Common myeloid progenitor, CD34-positive (primary cell): ENCODE results near the gene GLYR1. TPM values are rescaled to one million over a fixed set of nuclear protein-coding genes. Genes with fewer than 3 reads are reported as not detected.
"Not testable (repeated sequence)": the region's sequence is repeated elsewhere in the genome, so short reads cannot be mapped to it uniquely, and the experiment has no call there.

Experiments
- CTCF ChIA-PET: fragments of 350-600 bp; sonication (Branson Sonifier 250); formaldehyde crosslinking; loops from one replicate; lab custom pipeline; 2021; ENCODE audit warnings: antibody characterized with exemption; lab: Charles Lee
- POLR2A ChIA-PET: fragments of 350-600 bp; sonication (Branson Sonifier 250); formaldehyde crosslinking; loops from one replicate; lab custom pipeline; 2021; ENCODE audit warnings: antibody characterized with exemption; lab: Charles Lee
- DNase-seq, 3 donors: peaks; one replicate each; pipeline versions ENCODE4 v3.0.0 to v3.0.0-alpha.2; 2013
- H3K27ac ChIP-seq, 2 experiments: 1 replicate in 1 of 2; 2 replicates in 1 of 2; pipeline ENCODE4 v1.7.0; 2013; ENCODE audit warnings: inconsistent platforms in 2 of 2, low read length in 2 of 2, mild to moderate bottlenecking in 2 of 2, low read depth in 1 of 2, moderate library complexity in 1 of 2; ENCODE audit not compliant: severe bottlenecking in 2 of 2, insufficient read depth in 1 of 2, poor library complexity in 1 of 2
- H3K27me3 ChIP-seq, 5 experiments: replicated peaks in 2 of 5; 1 replicate in 3 of 5; 2 replicates in 2 of 5; pipeline versions ENCODE4 v1.6.1 to v1.7.0; 2013; ENCODE audit warnings: low read length in 4 of 5, mild to moderate bottlenecking in 2 of 5, moderate library complexity in 2 of 5, inconsistent platforms in 1 of 5; ENCODE audit not compliant: insufficient read depth in 5 of 5, control insufficient read depth in 4 of 5
- H3K36me3 ChIP-seq, 4 experiments: 1 replicate in 2 of 4; 2 replicates in 2 of 4; pipeline versions ENCODE4 v1.6.1 to v1.7.0; 2013; ENCODE audit warnings: low read length in 3 of 4, control low read depth in 1 of 4, mild to moderate bottlenecking in 1 of 4; ENCODE audit not compliant: control insufficient read depth in 4 of 4, insufficient read depth in 4 of 4
- H3K4me1 ChIP-seq, 4 experiments: 1 replicate in 3 of 4; 2 replicates in 1 of 4; pipeline versions ENCODE4 v1.6.1 to v1.7.1; 2013; ENCODE audit warnings: low read length in 3 of 4, mild to moderate bottlenecking in 3 of 4, control low read depth in 1 of 4, inconsistent platforms in 1 of 4, moderate library complexity in 1 of 4; ENCODE audit not compliant: control insufficient read depth in 4 of 4, insufficient read depth in 4 of 4; ENCODE audit errors: control extremely low read depth in 1 of 4
- H3K4me3 ChIP-seq, 7 experiments: 1 replicate in 4 of 7; 2 replicates in 3 of 7; pipeline versions ENCODE4 v1.5.1 to v1.7.0; 2013; ENCODE audit warnings: mild to moderate bottlenecking in 7 of 7, low read length in 6 of 7, moderate library complexity in 6 of 7, inconsistent platforms in 2 of 7, low read depth in 2 of 7, control low read depth in 1 of 7; ENCODE audit not compliant: insufficient read depth in 4 of 7, control insufficient read depth in 1 of 7; ENCODE audit errors: extremely low read depth in 1 of 7
- H3K9me3 ChIP-seq, 5 experiments: 1 replicate in 4 of 5; 2 replicates in 1 of 5; pipeline versions ENCODE4 v1.6.1 to v1.7.1; 2013; ENCODE audit warnings: low read length in 4 of 5, mild to moderate bottlenecking in 2 of 5, inconsistent platforms in 1 of 5, low read depth in 1 of 5, moderate library complexity in 1 of 5; ENCODE audit not compliant: control insufficient read depth in 4 of 5, insufficient read depth in 2 of 5; ENCODE audit errors: control extremely low read depth in 1 of 5
- WGBS: methylation state at CpG from one replicate; pipeline ENCODE4 v1.1.5; 2013; ENCODE audit not compliant: insufficient coverage; 5-methylcytosine and 5-hydroxymethylcytosine counted together
- polyA plus RNA-seq: library from polyadenylated mRNA; unstranded; fragments of 120-200 nt; gene quantifications from one replicate; pipeline ENCODE4 v1.2.1, GENCODE V29; 2013

GLYR1 gene
- polyA plus RNA-seq: 50.5 TPM

DNA sequence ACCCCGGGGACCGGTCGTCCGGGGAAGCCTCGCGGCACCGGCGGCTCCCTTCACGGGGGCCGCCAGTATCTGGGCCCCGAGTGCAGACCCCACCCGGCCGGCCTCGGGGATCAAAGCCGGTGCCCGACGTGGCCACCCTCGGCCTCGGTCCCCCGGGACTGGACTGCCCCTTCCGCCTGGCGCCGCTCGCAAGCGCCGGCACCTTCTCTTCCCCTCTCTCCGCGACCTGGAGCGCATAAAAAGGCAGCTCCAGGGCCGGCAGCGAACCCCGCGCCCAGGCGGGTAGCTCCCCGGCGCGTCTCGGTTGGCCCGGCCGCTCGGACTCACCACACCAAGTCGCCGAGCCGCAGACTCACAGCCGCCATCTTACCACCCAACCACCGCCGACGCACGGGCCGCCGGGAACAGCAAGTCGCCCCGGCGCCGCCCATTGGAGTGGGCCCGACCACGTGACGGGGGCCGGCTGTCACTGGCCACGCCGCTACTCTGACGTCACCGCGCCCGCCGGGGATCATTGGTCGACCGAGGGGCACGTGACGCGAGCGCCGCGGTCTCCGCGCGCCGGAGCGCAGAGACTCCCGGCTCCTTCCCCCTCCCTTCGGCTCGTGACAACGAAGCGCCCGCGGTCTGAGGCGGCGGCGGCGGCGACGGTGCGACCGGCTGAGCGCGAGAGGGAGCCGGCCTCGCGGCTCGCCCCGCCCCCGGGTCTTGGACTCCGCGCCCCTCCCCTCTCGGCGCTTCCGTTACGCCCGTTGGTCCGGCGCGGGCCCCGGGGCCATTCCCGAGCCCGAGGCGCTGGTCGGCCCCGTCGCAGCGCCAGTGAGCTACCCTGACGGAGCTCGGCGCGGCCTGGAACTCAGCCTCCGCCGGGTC lies at the start of gene GLYR1, which contains the start of gene UBN1:
GLYR1 (minus strand) TSS at position 388 of the 873 bp plus-strand sequence; CDS start at position 365, 23 bp downstream.
UBN1 (plus strand) TSS at position 581 of the 873 bp plus-strand sequence. CDS start 5,437 bp downstream, outside the sequence.
- ChIA-PET CTCF (interaction anchor here (1.1 kb wide), 1 partner anchor 10 kb away, joined by 3 read pairs; no protein-coding TSS in a partner anchor), POLR2A (interaction anchor here (0.6 kb wide), 1 partner anchor 80 kb away, joined by 3 read pairs; no protein-coding TSS in a partner anchor)
- Histone ChIP-seq H3K27me3 (no peaks in the 10 kb centered on the region), H3K27ac (peak within 1 kb of the TSS; percentile 87 to 95), H3K9me3 (no peaks in the 10 kb centered on the region), H3K36me3 (peaks cover 2 to 31% (median 12%) of the 10 kb centered on the region in 4 experiments), H3K4me1 (peaks cover 14 to 43% (median 30%) of the 10 kb centered on the region in 4 experiments), H3K4me3 (peak within 1 kb of the TSS; percentile 81 to 99 (median 86))
- DNase-seq: peak; percentile 98 to 99 (median 98)
- 0% methylated on average over 103 of the region's 126 CpGs for whole genome bisulfite sequencing

DNA sequence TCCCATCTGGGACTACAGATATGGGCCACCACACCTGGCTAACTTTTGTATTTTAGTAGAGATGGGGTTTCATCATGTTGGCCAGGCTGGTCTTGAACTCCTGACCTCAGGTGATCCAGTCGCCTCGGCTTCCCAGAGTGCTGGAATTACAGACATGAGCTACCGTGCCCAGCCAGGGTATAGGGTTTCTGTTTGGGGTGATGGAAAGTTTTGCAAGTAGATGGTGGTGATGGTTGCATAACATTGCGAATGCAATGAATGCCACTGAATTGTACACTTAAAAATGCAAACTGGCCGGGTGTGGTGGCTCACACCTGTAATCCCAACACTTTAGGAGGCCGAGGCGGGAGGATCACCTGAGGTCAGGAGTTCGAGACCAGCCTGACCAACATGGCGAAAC lies 49.7 kb upstream of the GLYR1 start:
- H3K9me3 ChIP-seq, H3K4me3 ChIP-seq, H3K4me1 ChIP-seq, H3K27me3 ChIP-seq, CTCF ChIA-PET, DNase-seq, H3K36me3 ChIP-seq, H3K27ac ChIP-seq: not testable (repeated sequence)
- WGBS: 100% methylated on average over 4 of the region's 9 CpGs
- POLR2A ChIA-PET: interaction anchor here (0.6 kb wide), 1 partner anchor 9 kb away, joined by 5 read pairs; no protein-coding TSS in a partner anchor

- DNase-seq: no peak
- Histone ChIP-seq H3K27ac (no peak overlapping the region), H3K27me3 (no peaks in the 10 kb centered on the region), H3K36me3 (no peaks in the 10 kb centered on the region), H3K4me3 (no peak overlapping the region), H3K4me1 (no peaks in the 10 kb centered on the region), H3K9me3 (peaks cover 0 to 3% (median 0%) of the 10 kb centered on the region in 5 experiments)
- ChIA-PET POLR2A (no interaction called here), CTCF (no interaction called here)
- 94% methylated on average over 12 of the region's 13 CpGs for WGBS
Observed at GRCh38 chr16:4895366-4895765, 48.3 kb upstream of the GLYR1 start.

- Histone ChIP-seq H3K4me3 (no peak overlapping the region), H3K9me3 (peaks cover 0 to 3% (median 0%) of the 10 kb centered on the region in 5 experiments), H3K27ac (no peak overlapping the region), H3K36me3 (no peaks in the 10 kb centered on the region), H3K4me1 (no peaks in the 10 kb centered on the region), H3K27me3 (no peaks in the 10 kb centered on the region)
- ChIA-PET POLR2A (no interaction called here), CTCF (no interaction called here)
- no peak for DNase-seq
- WGBS: 97% methylated on average over 16 of the region's 22 CpGs
Observed at GRCh38 chr16:4894276-4895150, 47.4 kb upstream of the GLYR1 start.

DNA sequence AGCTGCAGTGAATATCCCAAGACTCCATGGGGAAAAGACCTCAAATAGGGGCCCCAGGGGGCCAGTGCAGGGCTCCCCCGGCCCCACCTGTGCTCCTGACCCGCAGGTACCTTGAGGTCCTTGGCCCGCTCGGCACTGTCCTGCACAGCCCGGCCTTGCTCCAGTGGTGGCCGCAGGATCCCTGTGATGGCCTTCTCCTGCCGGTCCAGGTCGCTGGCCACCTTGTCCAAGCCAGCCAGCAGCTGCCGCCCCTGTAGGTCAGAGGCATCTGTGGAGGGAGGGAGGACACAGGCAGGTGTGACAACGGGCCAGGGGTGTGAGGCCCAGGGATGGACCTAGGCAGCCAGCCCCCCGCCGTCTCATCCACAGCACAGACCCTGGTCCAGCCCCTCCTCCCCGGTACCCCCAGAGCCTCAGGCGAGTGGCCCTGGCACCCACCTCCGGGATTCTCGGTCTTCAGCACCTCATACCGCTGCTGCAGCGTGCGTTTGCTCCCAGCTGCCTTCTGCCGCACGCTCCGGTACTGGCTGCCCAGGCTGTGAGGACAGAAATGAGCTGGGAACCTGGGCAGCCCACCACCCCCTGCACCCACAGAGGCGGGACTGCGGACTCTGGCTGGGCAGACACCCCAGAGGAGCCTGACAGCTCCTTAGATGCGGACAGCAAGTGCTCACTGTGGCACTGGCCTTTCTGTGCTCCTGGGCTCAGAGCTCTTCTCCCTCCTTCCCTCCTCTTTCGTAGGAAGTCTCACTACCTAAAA lies 46.2 kb upstream of the GLYR1 start:
- ChIA-PET CTCF (no interaction called here), POLR2A (interaction anchor here (0.6 kb wide), 1 partner anchor 137 kb away, joined by 4 read pairs; no protein-coding TSS in a partner anchor)
- Histone ChIP-seq H3K4me1 (no peaks in the 10 kb centered on the region), H3K4me3 (no peak overlapping the region), H3K27me3 (no peaks in the 10 kb centered on the region), H3K36me3 (no peaks in the 10 kb centered on the region), H3K27ac (no peak overlapping the region), H3K9me3 (peaks cover 0 to under 1% (median 0%) of the 10 kb centered on the region in 5 experiments)
- DNase-seq: no peak
- 98% methylated on average over 23 of the region's 26 CpGs for WGBS

DNA sequence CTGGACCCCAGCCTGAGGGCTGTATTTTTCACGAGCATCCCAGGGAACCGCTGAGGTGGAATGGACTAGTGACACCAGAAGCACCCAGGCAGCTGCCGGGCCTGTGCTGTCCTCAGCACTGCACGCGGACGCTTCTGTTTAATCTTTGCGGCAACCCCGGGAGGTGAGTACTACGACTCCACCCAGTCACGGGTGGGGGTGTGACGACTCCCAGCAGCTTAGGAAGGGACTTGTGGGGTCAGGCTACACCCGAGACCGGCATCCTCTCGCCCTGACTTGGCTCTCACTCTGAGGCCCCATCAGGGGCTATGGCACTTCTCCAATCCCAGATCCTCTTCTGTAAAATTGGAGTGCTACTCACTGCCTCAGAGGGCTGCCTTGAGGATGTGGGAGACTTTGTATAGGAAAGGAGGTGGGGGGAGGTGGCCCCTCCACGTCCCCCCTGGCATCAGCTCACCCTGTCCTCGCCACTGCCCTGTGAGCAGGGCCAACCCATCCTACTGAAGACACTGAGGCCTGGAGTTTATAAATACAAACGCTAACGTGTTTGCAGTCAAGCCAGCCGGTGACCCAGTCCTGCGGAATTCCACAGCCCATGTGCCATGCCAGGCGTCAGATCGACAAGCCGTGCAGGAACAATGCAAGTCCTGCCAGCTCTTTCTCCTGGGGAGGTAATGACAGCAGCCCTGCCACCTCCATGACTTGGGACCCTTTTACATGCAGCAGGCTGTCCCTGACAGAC lies 45.4 kb upstream of the GLYR1 start:
- Histone ChIP-seq H3K4me3 (no peak overlapping the region), H3K4me1 (no peaks in the 10 kb centered on the region), H3K27me3 (no peaks in the 10 kb centered on the region), H3K36me3 (peaks cover 0 to 2% (median under 1%) of the 10 kb centered on the region in 4 experiments), H3K9me3 (no peaks in the 10 kb centered on the region), H3K27ac (no peak overlapping the region)
- DNase-seq: peak in 1 of 3 donors; percentile 14
- ChIA-PET CTCF (interaction anchor here (0.7 to 1.3 kb wide), 2 partner anchors 19 to 25 kb away, joined by 3 read pairs; no protein-coding TSS in a partner anchor), POLR2A (interaction anchor here (0.6 to 1.1 kb wide), 2 partner anchors 138 to 428 kb away, joined by 3 to 4 read pairs; no protein-coding TSS in a partner anchor)
- 56% methylated on average over 23 of the region's 23 CpGs for WGBS
